HG02759 (cell line): ENCODE results near the gene MTMR8.
"Not testable (repeated sequence)": the region's sequence is repeated elsewhere in the genome, so short reads cannot be mapped to it uniquely, and the experiment has no call there.

Source experiments
- ATAC-seq: cut with Tn5 transposase; IDR thresholded peaks from one replicate; pipeline ENCODE4 v1.9.1; 2021; ENCODE audit warnings: mild to moderate bottlenecking, moderate library complexity; ENCODE audit not compliant: unreplicated experiment

The MTMR8 gene

GRCh38 chrX:64394874-64395567, at the start of gene MTMR8:
Gene MTMR8, minus strand, starts transcription at chrX:64395452. Its CDS starts 89 bp downstream, at chrX:64395363.
- ATAC-seq: peak; percentile 97

GRCh38 chrX:64439551-64439950, 44.3 kb upstream of the MTMR8 start:
- no peak for ATAC-seq

- no peak for ATAC-seq
These were observed 42.4 kb upstream of the MTMR8 start for GRCh38 chrX:64437665-64438064.

- no peak for ATAC-seq
These were observed 42.0 kb upstream of the MTMR8 start for GRCh38 chrX:64437218-64437617.

DNA sequence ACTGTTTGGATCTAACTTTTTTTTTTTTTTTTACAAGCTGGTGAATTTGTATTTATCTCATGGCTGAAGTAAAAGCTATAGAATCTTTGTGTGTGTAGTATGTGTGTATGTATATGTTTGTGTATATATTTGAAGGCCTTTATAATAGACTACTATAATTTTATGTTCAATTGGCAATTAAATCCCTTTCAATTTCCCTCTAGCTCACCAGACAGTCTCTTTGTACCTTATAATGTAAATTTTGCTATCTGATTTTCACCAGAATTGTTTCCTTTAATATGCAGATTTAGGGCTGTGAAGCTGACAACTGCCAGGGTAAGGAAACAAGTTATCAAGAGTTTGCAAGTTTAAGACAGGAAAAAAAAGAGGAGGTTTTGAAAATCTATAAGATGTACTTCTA, 33.1 kb upstream of the MTMR8 start:
- ATAC-seq: no peak

- peak; percentile 94 for ATAC-seq
These were observed 32.5 kb upstream of the MTMR8 start for GRCh38 chrX:64427787-64428186.

GRCh38 chrX:64427281-64427680, 32.0 kb upstream of the MTMR8 start:
- ATAC-seq: peak; percentile 52

GRCh38 chrX:64409730-64410129, 14.5 kb upstream of the MTMR8 start:
- ATAC-seq: not testable (repeated sequence)

GRCh38 chrX:64398088-64398487, 2.8 kb upstream of the MTMR8 start:
- no peak for ATAC-seq

- peak; percentile 28 for ATAC-seq
These were observed 297 bp upstream of the MTMR8 start for GRCh38 chrX:64395568-64395929.

DNA sequence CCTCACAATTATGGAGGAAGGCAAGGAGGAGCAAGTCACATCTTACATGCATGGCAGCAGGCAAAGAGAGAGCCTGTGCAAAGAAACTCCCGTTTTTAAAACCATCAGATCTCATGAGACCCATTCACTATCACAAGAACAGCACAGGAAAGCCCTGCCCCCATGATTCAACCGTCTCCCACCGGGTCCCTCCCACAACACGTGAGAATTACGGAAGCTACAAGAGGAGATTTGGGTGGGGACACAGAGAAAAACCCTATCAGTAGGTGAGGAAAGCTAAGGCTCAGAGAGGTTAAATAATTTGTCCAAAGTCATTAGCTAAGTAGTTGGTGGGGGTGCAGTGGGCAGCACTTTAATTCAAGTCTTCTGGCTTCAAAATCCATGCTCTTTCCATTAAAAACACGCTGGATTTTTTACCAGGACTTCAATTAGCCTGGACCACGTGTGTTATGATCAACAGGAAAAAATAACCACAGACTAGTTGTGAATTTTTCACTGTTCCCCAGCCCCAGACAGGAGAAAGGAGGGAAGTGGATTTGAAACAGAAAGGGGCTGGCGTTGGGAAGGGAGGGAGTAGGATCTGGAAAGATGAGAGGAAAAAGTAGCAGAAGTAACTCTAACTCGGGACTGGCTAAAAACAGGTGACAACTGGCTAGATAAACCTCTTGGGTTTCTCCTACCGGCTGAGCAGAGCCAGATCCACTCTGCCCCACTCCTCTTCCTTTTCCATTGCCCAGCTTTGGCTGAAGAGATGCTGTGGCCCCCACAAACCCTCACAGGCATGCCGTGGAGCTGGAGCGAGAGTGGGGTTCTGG, 986 bp downstream of the MTMR8 start:
- ATAC-seq: no peak

- ATAC-seq: no peak
These were observed 5.8 kb downstream of the MTMR8 start for GRCh38 chrX:64389489-64389888.

GRCh38 chrX:64380789-64381188, 14.5 kb downstream of the MTMR8 start:
- not testable (repeated sequence) for ATAC-seq

DNA sequence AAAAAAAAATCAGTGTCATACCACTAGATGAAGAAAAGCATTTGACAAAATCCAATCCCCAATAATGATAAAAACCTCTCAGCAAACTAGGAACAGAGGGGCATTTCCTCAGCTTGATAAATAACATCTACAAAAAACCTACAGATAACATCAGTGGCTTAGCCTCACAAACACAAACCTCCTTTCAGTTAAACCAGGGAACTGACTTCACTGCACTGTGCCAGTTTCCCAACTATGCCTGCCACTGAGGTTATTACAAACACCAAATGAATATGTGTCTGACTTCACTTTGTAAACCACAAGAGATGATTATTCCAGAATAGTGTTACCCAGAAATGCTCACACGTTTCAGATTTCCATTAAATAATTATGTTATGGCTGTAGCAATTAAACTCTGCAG, 15.3 kb downstream of the MTMR8 start:
- no peak for ATAC-seq

DNA sequence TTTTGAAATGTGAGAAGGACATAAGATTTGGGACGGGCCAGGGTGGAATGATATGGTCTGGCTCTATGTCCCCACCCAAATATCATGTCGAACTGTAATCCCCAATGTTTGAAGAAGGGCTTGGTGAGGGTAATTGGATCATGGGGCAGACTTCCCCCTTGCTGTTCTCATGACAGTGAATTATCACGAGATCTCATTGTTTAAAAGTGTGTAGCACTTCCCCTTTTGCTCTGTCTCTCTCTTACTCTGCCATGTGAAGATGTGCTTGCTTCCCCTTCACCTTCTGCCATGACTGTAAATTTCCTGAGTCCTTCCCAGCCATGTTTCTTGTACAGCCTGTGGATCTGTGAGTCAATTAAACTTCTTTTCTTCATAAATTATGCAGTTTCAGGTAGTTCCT, 17.5 kb downstream of the MTMR8 start:
- ATAC-seq: no peak

DNA sequence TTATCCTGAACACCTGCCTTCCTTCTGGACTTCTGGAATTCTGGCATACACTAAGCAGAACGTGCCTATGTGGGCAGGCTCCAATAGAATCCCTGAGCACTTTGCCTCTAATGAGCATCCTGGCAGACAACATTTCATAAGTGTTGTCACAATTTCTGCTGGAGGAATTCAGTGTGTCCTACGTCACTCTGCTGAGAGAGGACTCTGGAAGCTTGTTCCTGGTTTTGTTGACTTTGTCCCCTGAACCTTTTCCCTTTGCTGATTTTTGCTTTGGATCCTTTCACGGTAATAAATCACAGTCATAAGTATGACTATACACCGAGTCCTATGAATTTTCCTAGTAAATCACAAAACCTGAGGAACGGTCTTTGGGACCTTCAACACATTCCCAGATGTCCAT, 43.2 kb downstream of the MTMR8 start:
- no peak for ATAC-seq

- no peak for ATAC-seq
These were observed 44.7 kb downstream of the MTMR8 start for GRCh38 chrX:64350521-64350920.

- ATAC-seq: no peak
These were observed 45.2 kb downstream of the MTMR8 start for GRCh38 chrX:64350047-64350446.

DNA sequence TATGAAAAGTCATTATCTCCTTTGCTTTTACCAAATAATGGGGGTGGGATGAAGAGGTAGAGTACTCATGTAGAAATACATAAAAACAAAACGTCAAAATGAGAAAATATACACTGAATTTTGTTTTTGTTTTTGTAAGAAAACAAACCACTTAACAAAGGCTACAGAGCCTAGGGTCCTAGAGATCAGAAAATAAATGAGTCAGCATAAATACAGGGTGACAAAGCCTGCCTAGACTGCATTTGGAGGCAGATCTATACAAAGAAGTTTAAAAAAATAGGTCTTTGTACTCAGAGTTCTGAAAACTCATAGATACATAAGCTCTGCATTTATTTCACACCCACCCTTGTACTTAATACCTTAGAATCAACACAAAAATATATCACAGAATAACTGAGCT, 52.4 kb downstream of the MTMR8 start:
- no peak for ATAC-seq

GRCh38 chrX:64338296-64338695, 57.0 kb downstream of the MTMR8 start:
- ATAC-seq: no peak

- ATAC-seq: no peak
These were observed 60.8 kb downstream of the MTMR8 start for GRCh38 chrX:64334467-64334866.

DNA sequence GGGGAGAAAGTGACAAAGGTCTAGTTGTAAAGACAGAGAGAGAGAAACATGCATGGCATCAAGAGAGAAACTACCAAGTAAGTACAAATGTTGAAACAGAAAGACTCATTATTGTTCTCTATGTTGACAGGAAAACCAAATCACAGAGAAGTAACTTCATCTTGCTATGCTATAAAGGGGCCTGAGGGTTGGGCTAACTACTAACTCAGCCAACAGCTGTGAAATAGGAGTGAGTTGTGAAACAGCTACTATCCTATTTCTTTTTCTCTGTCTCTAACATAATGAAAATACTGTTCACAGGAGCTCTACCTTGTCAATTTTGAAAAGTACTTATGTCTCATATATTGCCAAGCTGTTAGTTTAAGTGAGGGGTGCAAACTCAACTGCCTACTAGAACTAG, 65.0 kb downstream of the MTMR8 start:
- no peak for ATAC-seq
